K562 (cell line): ENCODE results near the gene FOXO3. TPM values are rescaled to one million over a fixed set of nuclear protein-coding genes. Genes with fewer than 3 reads are reported as not detected.

ENCODE experiments used
- CBX1 ChIP-seq: sonication (generic); IDR thresholded peaks from 2 replicates; pipeline ENCODE4 v1.6.1; 2016; ENCODE audit warnings: antibody characterized with exemption, low read depth, mild to moderate bottlenecking
- CHD1 ChIP-seq: fragments of 200-600 bp; sonication (generic); IDR thresholded peaks from one replicate; pipeline ENCODE4 v1.6.1; 2012; ENCODE audit warnings: mild to moderate bottlenecking, moderate library complexity, low read length, inconsistent platforms
- HNRNPUL1 ChIP-seq: fragments of 200-400 bp; formaldehyde crosslinking; IDR thresholded peaks from 2 replicates; pipeline ENCODE4 v1.6.1; 2017; ENCODE audit warnings: low read length
- JUN ChIP-seq, 2 experiments: sonication (generic) in 1 of 2; formaldehyde crosslinking in 1 of 2; IDR thresholded peaks; 2 replicates each; pipeline versions ENCODE4 v1.6.1 to v1.8.0; 2012 to 2022; ENCODE audit warnings: borderline replicate concordance in 2 of 2, mild to moderate bottlenecking in 2 of 2, improper control_type of control experiment in 1 of 2, low read depth in 1 of 2, low read length in 1 of 2, missing genetic modification reagents in 1 of 2
- LEF1 ChIP-seq: fragments of 450-650 bp; IDR thresholded peaks from 2 replicates; pipeline ENCODE4 v1.6.1; 2016; ENCODE audit warnings: mild to moderate bottlenecking
- SNIP1 ChIP-seq: fragments of 450-650 bp; IDR thresholded peaks from 2 replicates; pipeline ENCODE4 v1.7.1; 2017; ENCODE audit warnings: low read depth, mild to moderate bottlenecking
- SRSF1 ChIP-seq: fragments of 200-400 bp; formaldehyde crosslinking; IDR thresholded peaks from 2 replicates; pipeline ENCODE4 v1.6.1; 2017; ENCODE audit warnings: mild to moderate bottlenecking, low read depth, low read length, moderate library complexity
- TRIM28 ChIP-seq: fragments of 450-650 bp; IDR thresholded peaks from 2 replicates; pipeline ENCODE4 v1.6.1; 2017
- ZNF165 ChIP-seq: fragments of 250-450 bp; sonication (Bioruptor Pico); IDR thresholded peaks from 2 replicates; pipeline ENCODE4 v1.4.0; 2020; ENCODE audit warnings: borderline replicate concordance
- ZNF347 ChIP-seq: fragments of 450-650 bp; formaldehyde crosslinking; IDR thresholded peaks from 2 replicates; pipeline ENCODE4 v1.4.0; 2020; ENCODE audit warnings: low read depth, mild to moderate bottlenecking, moderate library complexity
- ZNF583 ChIP-seq: fragments of 250-450 bp; sonication (Bioruptor Pico); IDR thresholded peaks from 2 replicates; pipeline ENCODE4 v1.4.0; 2020
- ZNF589 ChIP-seq: fragments of 200-800 bp; sonication (Bioruptor generic); IDR thresholded peaks from 2 replicates; pipeline ENCODE4 v1.6.1; 2016; ENCODE audit warnings: low read depth, missing genetic modification characterization, missing compliant biosample characterization
- ZNF644 ChIP-seq: fragments of 200-800 bp; sonication (Bioruptor generic); IDR thresholded peaks from 2 replicates; pipeline ENCODE4 v1.6.1; 2016; ENCODE audit warnings: low read depth, missing genetic modification characterization, missing compliant biosample characterization
- ZNF668 ChIP-seq: fragments of 250-450 bp; sonication (Bioruptor Pico); IDR thresholded peaks from 2 replicates; pipeline ENCODE4 v1.8.0; 2022; ENCODE audit warnings: mild to moderate bottlenecking, inconsistent platforms
- polyA plus RNA-seq, 8 experiments: library from polyadenylated mRNA; depleted of rRNA in 4 of 8; stranded (reverse) in 5 of 8; unstranded in 3 of 8; fragments of >200 nt; fragmentation: Nextera tagmentation in 2 of 8; fragmentation: Illumina TruSeq in 1 of 8; extraction: Ambion mirVana in 2 of 8; extraction: Trizol in 1 of 8; gene quantifications; 2 replicates each; pipeline versions ENCODE4 v1.2.1 to v1.2.3, GENCODE V29; 2011 to 2014; ENCODE audit warnings: inconsistent platforms in 1 of 8, missing spikeins in 1 of 8
- total RNA-seq, 7 experiments: library from RNA; depleted of rRNA in 6 of 7; stranded (reverse); fragments of >200 nt in 6 of 7; fragmentation: Illumina TruSeq in 2 of 7; extraction: Trizol in 2 of 7; gene quantifications; 2 replicates each; pipeline versions ENCODE4 v1.2.1 to v1.2.3, GENCODE V29; 2011 to 2021; ENCODE audit warnings: low replicate concordance in 1 of 7
- TF ChIP-seq, protein P1 (sequence below): fragments of 450-650 bp; IDR thresholded peaks from 2 replicates; pipeline ENCODE4 v1.6.1; 2016; ENCODE audit warnings: mild to moderate bottlenecking, moderate library complexity

FOXO3 gene
- total and polyA plus RNA-seq, 9 of the 15 experiments (the other 6 are each of a cell fraction or from before 2014, with no cell fraction given), result 3.0 to 14.6 (median 6.0) TPM

DNA sequence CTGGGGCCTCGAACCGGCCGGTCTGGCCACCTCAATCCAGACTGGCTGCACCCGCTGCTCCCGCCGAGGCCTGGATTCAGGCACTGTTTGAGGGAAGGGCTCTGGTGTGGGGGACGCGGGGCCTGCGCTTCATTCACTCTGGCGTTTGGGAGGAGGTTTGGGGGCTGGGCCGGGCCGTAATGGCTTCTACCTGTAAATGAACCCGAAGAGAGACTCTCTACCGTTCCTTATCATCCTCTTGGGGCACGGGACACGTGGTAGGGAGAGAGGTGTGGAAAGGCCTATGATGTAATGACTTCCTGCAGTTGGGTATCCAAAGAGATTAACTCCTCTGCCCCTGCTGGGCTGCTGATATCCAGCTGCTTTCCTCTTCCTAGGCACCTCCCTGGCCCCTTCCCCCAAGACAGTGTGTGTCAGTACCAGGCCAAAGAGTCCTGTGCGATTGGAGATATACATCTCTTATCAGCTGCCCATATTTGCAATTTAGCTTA is 1.8 kb downstream of the FOXO3 start (continued):
- TF ChIP-seq, protein P1, sequence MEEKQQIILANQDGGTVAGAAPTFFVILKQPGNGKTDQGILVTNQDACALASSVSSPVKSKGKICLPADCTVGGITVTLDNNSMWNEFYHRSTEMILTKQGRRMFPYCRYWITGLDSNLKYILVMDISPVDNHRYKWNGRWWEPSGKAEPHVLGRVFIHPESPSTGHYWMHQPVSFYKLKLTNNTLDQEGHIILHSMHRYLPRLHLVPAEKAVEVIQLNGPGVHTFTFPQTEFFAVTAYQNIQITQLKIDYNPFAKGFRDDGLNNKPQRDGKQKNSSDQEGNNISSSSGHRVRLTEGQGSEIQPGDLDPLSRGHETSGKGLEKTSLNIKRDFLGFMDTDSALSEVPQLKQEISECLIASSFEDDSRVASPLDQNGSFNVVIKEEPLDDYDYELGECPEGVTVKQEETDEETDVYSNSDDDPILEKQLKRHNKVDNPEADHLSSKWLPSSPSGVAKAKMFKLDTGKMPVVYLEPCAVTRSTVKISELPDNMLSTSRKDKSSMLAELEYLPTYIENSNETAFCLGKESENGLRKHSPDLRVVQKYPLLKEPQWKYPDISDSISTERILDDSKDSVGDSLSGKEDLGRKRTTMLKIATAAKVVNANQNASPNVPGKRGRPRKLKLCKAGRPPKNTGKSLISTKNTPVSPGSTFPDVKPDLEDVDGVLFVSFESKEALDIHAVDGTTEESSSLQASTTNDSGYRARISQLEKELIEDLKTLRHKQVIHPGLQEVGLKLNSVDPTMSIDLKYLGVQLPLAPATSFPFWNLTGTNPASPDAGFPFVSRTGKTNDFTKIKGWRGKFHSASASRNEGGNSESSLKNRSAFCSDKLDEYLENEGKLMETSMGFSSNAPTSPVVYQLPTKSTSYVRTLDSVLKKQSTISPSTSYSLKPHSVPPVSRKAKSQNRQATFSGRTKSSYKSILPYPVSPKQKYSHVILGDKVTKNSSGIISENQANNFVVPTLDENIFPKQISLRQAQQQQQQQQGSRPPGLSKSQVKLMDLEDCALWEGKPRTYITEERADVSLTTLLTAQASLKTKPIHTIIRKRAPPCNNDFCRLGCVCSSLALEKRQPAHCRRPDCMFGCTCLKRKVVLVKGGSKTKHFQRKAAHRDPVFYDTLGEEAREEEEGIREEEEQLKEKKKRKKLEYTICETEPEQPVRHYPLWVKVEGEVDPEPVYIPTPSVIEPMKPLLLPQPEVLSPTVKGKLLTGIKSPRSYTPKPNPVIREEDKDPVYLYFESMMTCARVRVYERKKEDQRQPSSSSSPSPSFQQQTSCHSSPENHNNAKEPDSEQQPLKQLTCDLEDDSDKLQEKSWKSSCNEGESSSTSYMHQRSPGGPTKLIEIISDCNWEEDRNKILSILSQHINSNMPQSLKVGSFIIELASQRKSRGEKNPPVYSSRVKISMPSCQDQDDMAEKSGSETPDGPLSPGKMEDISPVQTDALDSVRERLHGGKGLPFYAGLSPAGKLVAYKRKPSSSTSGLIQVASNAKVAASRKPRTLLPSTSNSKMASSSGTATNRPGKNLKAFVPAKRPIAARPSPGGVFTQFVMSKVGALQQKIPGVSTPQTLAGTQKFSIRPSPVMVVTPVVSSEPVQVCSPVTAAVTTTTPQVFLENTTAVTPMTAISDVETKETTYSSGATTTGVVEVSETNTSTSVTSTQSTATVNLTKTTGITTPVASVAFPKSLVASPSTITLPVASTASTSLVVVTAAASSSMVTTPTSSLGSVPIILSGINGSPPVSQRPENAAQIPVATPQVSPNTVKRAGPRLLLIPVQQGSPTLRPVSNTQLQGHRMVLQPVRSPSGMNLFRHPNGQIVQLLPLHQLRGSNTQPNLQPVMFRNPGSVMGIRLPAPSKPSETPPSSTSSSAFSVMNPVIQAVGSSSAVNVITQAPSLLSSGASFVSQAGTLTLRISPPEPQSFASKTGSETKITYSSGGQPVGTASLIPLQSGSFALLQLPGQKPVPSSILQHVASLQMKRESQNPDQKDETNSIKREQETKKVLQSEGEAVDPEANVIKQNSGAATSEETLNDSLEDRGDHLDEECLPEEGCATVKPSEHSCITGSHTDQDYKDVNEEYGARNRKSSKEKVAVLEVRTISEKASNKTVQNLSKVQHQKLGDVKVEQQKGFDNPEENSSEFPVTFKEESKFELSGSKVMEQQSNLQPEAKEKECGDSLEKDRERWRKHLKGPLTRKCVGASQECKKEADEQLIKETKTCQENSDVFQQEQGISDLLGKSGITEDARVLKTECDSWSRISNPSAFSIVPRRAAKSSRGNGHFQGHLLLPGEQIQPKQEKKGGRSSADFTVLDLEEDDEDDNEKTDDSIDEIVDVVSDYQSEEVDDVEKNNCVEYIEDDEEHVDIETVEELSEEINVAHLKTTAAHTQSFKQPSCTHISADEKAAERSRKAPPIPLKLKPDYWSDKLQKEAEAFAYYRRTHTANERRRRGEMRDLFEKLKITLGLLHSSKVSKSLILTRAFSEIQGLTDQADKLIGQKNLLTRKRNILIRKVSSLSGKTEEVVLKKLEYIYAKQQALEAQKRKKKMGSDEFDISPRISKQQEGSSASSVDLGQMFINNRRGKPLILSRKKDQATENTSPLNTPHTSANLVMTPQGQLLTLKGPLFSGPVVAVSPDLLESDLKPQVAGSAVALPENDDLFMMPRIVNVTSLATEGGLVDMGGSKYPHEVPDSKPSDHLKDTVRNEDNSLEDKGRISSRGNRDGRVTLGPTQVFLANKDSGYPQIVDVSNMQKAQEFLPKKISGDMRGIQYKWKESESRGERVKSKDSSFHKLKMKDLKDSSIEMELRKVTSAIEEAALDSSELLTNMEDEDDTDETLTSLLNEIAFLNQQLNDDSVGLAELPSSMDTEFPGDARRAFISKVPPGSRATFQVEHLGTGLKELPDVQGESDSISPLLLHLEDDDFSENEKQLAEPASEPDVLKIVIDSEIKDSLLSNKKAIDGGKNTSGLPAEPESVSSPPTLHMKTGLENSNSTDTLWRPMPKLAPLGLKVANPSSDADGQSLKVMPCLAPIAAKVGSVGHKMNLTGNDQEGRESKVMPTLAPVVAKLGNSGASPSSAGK, result peak; percentile 97
- TF ChIP-seq ZNF347 (CRISPR knock-in tag) (no peak), TRIM28 (no peak), SRSF1 (no peak), ZNF165 (CRISPR knock-in tag) (no peak), ZNF644 (no peak), CBX1 (no peak), ZNF589 (CRISPR knock-in tag) (0 out of 2 replicates have a peak, but pooled peaks have one; percentile 67), SNIP1 (no peak), JUN (IDR thresholded peaks at IDR 0.05; ENCODE audit: borderline replicate concordance, low read depth, low read length) (peak; percentile 47; the same call in 1 of the 2 replicates), JUN (CRISPR knock-in tag; IDR thresholded peaks at IDR 0.05; ENCODE audit: borderline replicate concordance) (no peak), HNRNPUL1 (no peak), ZNF583 (CRISPR knock-in tag) (peak; percentile 26; the same call in 1 of the 2 replicates), LEF1 (no peak; the same call in 1 of the 2 replicates), ZNF668 (CRISPR knock-in tag) (no peak), CHD1 (no peak)
